Mesenteric fat pad (tissue), 1 donor: ENCODE measurements around the gene SP7. TPM values are rescaled to one million over a fixed set of nuclear protein-coding genes. Genes with fewer than 3 reads are reported as not detected.
"Not testable (repeated sequence)": the region's sequence is repeated elsewhere in the genome, so short reads cannot be mapped to it uniquely, and the experiment has no call there.

Experiments
- DNase-seq: peaks from one replicate; pipeline ENCODE4 v3.0.0-alpha.2; 2020; ENCODE audit warnings: low spot score
- long read RNA-seq: library from polyadenylated mRNA; unstranded; transcript quantifications from one replicate; pipeline ENCODE4 v2.0.0, GENCODE V29; 2020
- total RNA-seq: library from RNA; stranded (reverse); fragmentation: NEBNext Ultra II Directional; extraction: Animal tissue kit (Norgen Biotek cat#: 25700); gene quantifications from one replicate; pipeline ENCODE4 v1.2.1, GENCODE V29; 2021
- donor health status: DM: yes; HTN: yes; CAD: no.

The SP7 gene
- total RNA-seq = not detected
- long read RNA-seq = 0 reads

GRCh38 chr12:53336181-53336681 lies at the start of gene SP7:
Gene SP7 (minus strand): TSS chr12:53336354. CDS start chr12:53335646, 708 bp downstream.
- DNase-seq = no peak

GRCh38 chr12:53383258-53383657 lies 47.1 kb upstream of the SP7 start:
- DNase-seq = no peak

- no peak for DNase-seq
Measured at GRCh38 chr12:53381731-53382630, 45.8 kb upstream of the SP7 start.

- no peak for DNase-seq
Measured at GRCh38 chr12:53380794-53381730, 44.9 kb upstream of the SP7 start.

DNA sequence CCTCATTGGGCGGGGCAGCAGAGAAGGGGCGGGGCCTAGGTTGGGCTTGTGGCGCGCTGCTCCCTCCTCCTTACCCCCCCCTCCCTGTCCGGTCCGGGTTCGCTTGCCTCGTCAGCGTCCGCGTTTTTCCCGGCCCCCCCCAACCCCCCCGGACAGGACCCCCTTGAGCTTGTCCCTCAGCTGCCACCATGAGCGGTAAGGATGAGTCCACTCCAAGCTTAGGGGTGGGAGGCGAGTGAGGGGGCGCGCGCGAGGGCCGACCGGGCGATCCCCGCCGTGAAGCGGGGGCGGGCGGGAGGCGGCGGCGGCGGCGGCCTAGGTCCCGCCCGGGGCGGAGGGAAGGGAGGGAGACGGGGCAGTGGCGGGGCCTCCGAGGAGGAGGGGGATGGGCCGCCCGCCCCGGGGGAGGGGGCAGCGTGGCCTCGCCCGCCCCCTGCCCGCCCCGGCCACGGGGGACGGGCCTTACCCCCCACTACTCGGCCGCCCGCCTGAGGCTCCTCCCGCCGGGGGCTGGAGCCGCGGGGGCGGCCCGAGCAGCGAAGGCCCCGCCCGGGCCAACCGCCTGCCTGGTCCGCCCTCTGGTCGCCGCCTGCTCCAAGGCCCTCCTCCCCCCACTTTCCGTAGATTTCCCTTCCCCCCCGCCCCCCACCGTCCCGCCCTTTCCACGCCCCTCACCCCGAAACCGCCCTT lies 44.1 kb upstream of the SP7 start, which contains the start of gene SP1:
TSS of gene SP1 (plus strand) at position 73 of the 690 bp plus-strand sequence. CDS start at position 189, 116 bp downstream.
- DNase-seq = peak; percentile 98

- peak; percentile 96 for DNase-seq
Measured at GRCh38 chr12:53379389-53380103, 43.4 kb upstream of the SP7 start.

GRCh38 chr12:53378724-53379388 lies 42.7 kb upstream of the SP7 start:
- DNase-seq = no peak

GRCh38 chr12:53378222-53378621 lies 42.1 kb upstream of the SP7 start:
- no peak for DNase-seq

DNA sequence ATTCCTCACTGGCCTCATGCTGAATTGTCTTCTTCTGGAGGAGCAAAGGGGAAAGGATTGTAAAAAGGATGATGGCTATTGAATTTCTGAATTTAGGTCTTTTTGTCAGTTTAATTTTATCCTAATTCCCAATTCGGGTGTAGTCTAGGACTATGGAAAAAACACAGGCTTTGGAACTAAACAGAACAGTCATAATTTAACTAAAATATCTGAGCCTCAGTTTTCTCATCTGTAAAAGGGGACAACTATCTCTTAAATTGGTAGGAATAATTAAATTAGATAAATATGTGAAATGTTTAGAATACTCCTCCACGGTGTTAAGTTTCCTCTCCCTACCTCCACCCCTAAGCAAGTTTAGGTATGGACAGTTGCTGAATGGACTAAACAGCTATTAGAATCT lies 40.6 kb upstream of the SP7 start:
- no peak for DNase-seq

DNA sequence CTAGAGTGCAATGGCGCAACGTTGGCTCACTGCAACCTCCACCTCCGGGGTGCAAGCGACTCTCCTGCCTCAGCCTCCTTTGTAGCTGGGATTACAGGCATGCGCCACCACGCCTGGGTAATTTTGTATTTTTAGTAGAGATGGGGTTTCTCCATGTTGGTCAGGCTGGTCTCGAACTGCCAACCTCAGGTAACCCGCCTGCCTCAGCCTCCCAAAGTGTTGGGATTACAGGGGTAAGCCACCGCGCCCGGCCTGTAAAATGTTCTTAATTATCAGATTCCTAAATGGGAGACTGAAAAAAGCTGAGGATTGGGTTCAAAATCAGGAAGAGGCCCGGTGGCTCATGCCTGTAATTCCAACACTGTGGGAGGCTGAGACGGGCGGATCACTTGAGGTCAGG lies 38.1 kb upstream of the SP7 start:
- not testable (repeated sequence) for DNase-seq

GRCh38 chr12:53373554-53374133 lies 37.5 kb upstream of the SP7 start:
- not testable (repeated sequence) for DNase-seq

- DNase-seq = no peak
Measured at GRCh38 chr12:53365245-53365904, 29.2 kb upstream of the SP7 start.

- DNase-seq = not testable (repeated sequence)
Measured at GRCh38 chr12:53361638-53362037, 25.5 kb upstream of the SP7 start.

DNA sequence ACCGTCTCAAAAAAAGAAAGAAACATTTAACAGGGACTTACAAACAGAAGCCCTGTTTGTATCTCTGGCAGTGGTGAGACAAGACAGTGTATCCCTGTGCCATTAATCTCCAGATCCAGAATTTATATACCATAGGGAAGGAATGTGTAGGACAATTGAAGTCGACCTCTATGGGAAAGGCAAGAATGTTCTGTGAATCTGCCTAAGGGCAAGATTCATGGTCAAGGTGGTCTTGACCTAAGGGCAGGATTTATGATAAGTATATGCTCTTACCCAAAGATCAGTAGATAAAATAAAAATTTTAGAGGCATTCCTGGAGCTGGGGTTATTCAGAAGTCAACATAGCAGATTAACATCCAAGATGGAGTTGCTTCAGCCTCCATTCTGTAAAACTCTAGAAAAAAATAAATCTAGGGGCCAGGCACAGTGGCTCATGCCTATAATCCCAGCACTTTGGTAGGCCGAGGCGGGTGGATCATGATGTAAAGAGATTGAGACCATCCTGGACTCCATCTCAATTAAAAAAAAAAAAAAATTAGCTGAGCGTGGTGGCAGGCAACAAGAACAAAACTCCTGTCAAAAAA lies 22.8 kb upstream of the SP7 start:
- no peak for DNase-seq

DNA sequence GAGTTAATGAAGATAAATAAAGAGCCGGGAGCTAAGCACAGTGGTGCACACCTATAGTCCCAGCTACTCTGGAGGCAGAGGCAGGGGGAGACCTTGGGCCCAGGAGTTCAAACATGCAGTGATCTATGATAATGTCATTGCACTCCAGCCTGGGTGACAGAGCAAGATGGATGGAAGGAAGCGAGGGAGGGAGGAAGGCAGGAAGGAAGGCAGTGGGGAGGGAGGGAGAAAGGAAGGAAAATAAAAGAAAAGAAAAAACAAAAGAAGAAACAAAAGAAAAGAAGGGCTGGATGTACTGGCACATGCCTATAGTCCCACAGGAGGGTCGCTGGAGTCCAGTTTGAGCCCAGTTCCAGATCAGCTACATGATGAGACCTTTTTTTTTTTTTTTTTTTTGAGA lies 19.0 kb upstream of the SP7 start:
- no peak for DNase-seq

GRCh38 chr12:53353257-53353655 lies 17.1 kb upstream of the SP7 start:
- no peak for DNase-seq

DNA sequence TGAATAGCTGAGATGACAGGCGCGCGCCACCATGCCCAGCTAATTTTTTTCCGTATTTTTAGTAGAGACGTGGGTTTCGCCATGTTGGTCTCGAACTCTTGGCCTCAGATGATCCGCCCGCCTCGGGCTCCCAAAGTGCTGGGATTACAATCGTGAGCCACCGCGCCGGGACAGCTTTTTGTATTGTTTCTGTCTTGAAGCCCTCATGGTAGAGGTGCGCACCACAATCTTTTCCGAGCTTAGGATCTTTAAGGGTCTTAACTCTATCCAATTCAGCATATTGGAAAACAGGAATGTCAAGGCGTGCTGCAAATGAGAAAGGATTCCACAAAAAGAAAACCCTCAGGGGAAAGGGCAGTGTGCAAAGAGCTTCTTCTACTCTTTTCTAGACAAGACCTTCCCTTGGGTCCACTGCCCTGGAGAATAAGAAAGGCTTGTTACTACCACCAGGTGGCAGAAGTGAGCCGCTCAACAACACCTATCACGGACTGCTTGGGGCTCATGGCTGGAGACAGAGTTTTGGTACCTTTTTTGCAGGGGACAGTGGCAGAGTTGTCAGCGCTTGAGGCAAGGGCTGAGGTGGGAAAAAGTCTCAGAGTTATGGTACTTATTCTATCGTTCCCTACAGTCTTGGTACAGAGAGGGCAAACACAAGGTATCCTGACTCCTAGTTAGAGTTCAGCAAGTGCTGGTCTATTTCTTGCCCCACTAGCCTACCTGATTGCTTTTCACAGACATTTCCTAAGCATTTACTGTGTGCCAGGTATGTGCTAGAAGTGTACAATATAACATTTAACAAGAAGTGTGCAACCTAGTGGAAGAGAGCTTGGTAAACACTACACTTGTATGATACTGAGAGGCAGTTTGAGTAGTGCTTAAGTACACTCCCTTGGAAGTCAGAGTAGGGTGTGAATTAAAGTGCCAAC lies 16.4 kb upstream of the SP7 start:
- no peak for DNase-seq
